Neural cell (in vitro differentiated cells): ENCODE data around the gene PTPRD.

Experiments used
- EZH2 ChIP-seq: fragments of 200-600, 300-800 bp; shearing (Covaris generic), sonication (generic); IDR thresholded peaks from 2 replicates; pipeline ENCODE4 v1.6.1; 2014; ENCODE audit warnings: antibody characterized with exemption, low read length, borderline replicate concordance, mild to moderate bottlenecking; ENCODE audit not compliant: insufficient read depth, poor library complexity, severe bottlenecking
- POLR2AphosphoS5 ChIP-seq: IDR thresholded peaks from 2 replicates; pipeline ENCODE4 v1.6.1; 2012
- SMC3 ChIP-seq: fragments of 450-650 bp; conservative IDR thresholded peaks from 2 replicates; pipeline ENCODE4 v1.6.1; 2014; ENCODE audit warnings: antibody characterized with exemption, mild to moderate bottlenecking, moderate library complexity; ENCODE audit not compliant: poor library complexity
- TF ChIP-seq, protein P1 (sequence below): fragments of 450-650 bp; IDR thresholded peaks from 2 replicates; pipeline ENCODE4 v1.5.1; 2014; ENCODE audit warnings: antibody characterized with exemption, mild to moderate bottlenecking, moderate library complexity; ENCODE audit not compliant: poor library complexity, severe bottlenecking
- TF ChIP-seq, protein P2 (sequence below): IDR thresholded peaks from 2 replicates; pipeline ENCODE4 v1.6.1; 2012; ENCODE audit warnings: borderline replicate concordance

- TF ChIP-seq, protein P1, sequence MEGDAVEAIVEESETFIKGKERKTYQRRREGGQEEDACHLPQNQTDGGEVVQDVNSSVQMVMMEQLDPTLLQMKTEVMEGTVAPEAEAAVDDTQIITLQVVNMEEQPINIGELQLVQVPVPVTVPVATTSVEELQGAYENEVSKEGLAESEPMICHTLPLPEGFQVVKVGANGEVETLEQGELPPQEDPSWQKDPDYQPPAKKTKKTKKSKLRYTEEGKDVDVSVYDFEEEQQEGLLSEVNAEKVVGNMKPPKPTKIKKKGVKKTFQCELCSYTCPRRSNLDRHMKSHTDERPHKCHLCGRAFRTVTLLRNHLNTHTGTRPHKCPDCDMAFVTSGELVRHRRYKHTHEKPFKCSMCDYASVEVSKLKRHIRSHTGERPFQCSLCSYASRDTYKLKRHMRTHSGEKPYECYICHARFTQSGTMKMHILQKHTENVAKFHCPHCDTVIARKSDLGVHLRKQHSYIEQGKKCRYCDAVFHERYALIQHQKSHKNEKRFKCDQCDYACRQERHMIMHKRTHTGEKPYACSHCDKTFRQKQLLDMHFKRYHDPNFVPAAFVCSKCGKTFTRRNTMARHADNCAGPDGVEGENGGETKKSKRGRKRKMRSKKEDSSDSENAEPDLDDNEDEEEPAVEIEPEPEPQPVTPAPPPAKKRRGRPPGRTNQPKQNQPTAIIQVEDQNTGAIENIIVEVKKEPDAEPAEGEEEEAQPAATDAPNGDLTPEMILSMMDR, result no peak
- TF ChIP-seq POLR2AphosphoS5 (no peak), EZH2 (no peak), SMC3 (no peak)
- TF ChIP-seq, protein P2, sequence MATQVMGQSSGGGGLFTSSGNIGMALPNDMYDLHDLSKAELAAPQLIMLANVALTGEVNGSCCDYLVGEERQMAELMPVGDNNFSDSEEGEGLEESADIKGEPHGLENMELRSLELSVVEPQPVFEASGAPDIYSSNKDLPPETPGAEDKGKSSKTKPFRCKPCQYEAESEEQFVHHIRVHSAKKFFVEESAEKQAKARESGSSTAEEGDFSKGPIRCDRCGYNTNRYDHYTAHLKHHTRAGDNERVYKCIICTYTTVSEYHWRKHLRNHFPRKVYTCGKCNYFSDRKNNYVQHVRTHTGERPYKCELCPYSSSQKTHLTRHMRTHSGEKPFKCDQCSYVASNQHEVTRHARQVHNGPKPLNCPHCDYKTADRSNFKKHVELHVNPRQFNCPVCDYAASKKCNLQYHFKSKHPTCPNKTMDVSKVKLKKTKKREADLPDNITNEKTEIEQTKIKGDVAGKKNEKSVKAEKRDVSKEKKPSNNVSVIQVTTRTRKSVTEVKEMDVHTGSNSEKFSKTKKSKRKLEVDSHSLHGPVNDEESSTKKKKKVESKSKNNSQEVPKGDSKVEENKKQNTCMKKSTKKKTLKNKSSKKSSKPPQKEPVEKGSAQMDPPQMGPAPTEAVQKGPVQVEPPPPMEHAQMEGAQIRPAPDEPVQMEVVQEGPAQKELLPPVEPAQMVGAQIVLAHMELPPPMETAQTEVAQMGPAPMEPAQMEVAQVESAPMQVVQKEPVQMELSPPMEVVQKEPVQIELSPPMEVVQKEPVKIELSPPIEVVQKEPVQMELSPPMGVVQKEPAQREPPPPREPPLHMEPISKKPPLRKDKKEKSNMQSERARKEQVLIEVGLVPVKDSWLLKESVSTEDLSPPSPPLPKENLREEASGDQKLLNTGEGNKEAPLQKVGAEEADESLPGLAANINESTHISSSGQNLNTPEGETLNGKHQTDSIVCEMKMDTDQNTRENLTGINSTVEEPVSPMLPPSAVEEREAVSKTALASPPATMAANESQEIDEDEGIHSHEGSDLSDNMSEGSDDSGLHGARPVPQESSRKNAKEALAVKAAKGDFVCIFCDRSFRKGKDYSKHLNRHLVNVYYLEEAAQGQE, result no peak
Measured at GRCh38 chr9:8309258-8309657, 2303.5 kb downstream of the PTPRD start.
